Stomach (tissue), 4 donors: ENCODE measurements around the gene TET3.

Experiments used
- EP300 ChIP-seq: sonication (generic); formaldehyde crosslinking; IDR thresholded peaks from one replicate; pipeline ENCODE4 v1.6.1; 2017; ENCODE audit warnings: antibody characterized with exemption
- POLR2A ChIP-seq, 4 donors: fragments of 450-650 bp; IDR thresholded peaks; one replicate each; pipeline ENCODE4 v1.6.1; 2016; ENCODE audit warnings: antibody characterized with exemption in 4 of 4, control low read depth in 2 of 4, mild to moderate bottlenecking in 1 of 4, moderate library complexity in 1 of 4
- TF ChIP-seq, protein P1 (sequence below), 7 experiments: fragments of 450-650 bp in 4 of 7; fragments of 200-600 bp in 3 of 7; sonication (generic) in 3 of 7; IDR thresholded peaks; one replicate each; pipeline ENCODE4 v1.5.1; 2016 to 2019; ENCODE audit warnings: antibody characterized with exemption in 7 of 7, control low read depth in 2 of 7, mild to moderate bottlenecking in 1 of 7

DNA sequence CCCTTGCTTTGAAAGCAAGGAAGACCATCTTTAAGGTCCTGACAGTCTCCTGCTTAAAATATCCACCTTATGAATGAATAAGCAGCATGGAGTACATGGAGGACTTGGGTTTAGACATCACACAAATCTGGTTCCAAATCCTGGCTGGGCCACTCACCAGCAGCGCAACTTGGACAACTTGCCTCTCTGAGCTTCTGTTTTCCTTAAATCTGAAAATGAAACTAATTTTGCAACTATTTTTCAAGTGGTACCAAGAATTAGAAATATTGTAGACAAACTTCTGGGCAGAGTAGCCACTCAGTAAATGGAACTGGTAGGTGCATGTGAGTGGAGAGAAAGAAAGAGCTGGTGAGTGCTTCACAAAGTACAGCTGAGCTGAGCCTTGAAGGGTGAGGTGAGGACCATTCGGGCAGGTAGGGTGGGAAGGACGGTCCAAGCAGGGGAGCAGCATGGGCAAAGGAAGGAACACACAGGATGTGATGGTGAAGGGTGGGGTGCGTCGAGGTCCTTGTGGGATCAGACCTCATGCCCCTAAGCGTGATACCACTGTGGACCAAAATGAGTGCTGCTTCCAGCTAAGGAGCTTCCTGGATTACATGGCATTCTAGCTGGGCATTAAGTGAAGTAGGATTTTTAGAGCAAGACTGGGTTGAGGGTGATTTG lies 14.4 kb upstream of the TET3 start:
- TF ChIP-seq POLR2A (IDR thresholded peaks at IDR 0.05) (no peak), EP300 (no peak)
- TF ChIP-seq, protein P1, sequence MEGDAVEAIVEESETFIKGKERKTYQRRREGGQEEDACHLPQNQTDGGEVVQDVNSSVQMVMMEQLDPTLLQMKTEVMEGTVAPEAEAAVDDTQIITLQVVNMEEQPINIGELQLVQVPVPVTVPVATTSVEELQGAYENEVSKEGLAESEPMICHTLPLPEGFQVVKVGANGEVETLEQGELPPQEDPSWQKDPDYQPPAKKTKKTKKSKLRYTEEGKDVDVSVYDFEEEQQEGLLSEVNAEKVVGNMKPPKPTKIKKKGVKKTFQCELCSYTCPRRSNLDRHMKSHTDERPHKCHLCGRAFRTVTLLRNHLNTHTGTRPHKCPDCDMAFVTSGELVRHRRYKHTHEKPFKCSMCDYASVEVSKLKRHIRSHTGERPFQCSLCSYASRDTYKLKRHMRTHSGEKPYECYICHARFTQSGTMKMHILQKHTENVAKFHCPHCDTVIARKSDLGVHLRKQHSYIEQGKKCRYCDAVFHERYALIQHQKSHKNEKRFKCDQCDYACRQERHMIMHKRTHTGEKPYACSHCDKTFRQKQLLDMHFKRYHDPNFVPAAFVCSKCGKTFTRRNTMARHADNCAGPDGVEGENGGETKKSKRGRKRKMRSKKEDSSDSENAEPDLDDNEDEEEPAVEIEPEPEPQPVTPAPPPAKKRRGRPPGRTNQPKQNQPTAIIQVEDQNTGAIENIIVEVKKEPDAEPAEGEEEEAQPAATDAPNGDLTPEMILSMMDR (IDR thresholded peaks at IDR 0.05), result no peak
